ENCODE results near the gene INPP5D. TPM values are rescaled to one million over a fixed set of nuclear protein-coding genes. Genes with fewer than 3 reads are reported as not detected.

The INPP5D gene
- total RNA-seq, 1 experiment from 2014 or later = 12.7 TPM

GRCh38 chr2:233164967-233165366 is 104.8 kb downstream of the INPP5D start:
- no peak overlapping the region for H2BK15ac ChIP-seq (ENCODE audit: low read depth, low read length)
- TF ChIP-seq, protein P1, sequence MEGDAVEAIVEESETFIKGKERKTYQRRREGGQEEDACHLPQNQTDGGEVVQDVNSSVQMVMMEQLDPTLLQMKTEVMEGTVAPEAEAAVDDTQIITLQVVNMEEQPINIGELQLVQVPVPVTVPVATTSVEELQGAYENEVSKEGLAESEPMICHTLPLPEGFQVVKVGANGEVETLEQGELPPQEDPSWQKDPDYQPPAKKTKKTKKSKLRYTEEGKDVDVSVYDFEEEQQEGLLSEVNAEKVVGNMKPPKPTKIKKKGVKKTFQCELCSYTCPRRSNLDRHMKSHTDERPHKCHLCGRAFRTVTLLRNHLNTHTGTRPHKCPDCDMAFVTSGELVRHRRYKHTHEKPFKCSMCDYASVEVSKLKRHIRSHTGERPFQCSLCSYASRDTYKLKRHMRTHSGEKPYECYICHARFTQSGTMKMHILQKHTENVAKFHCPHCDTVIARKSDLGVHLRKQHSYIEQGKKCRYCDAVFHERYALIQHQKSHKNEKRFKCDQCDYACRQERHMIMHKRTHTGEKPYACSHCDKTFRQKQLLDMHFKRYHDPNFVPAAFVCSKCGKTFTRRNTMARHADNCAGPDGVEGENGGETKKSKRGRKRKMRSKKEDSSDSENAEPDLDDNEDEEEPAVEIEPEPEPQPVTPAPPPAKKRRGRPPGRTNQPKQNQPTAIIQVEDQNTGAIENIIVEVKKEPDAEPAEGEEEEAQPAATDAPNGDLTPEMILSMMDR (conservative IDR thresholded peaks at IDR 0.05) = no peak
- H4K20me1 ChIP-seq (ENCODE audit: control insufficient read depth, insufficient read depth, insufficient read length) = no peaks in the 10 kb centered on the region
- no peak overlapping the region for H3K4ac ChIP-seq (ENCODE audit: low read depth, low read length)
- H3K4me1 ChIP-seq (ENCODE audit: insufficient read depth, low read length) = peaks cover 3% of the 10 kb centered on the region; the same call in 1 of the 2 replicates
- no peak overlapping the region for H3K18ac ChIP-seq (ENCODE audit: insufficient read length, low read depth, low read length)
- no peak overlapping the region for H3K56ac ChIP-seq (ENCODE audit: insufficient read length, low read depth, low read length)
- H2BK20ac ChIP-seq (ENCODE audit: low read depth, low read length, poor library complexity, severe bottlenecking) = no peak overlapping the region
- Mint-ChIP-seq H3K4me3 (no peak overlapping the region), H3K36me3 (ENCODE audit: insufficient read depth in 1 of 3, low read depth in 3 of 3) (peaks cover 0 to 35% (median 3%) of the 10 kb centered on the region in 3 experiments; a peak in 4 of 7 replicates), H3K27ac (no peak overlapping the region), H3K27me3 (ENCODE audit: low read depth) (no peaks in the 10 kb centered on the region), H3K9me3 (no peaks in the 10 kb centered on the region), H3K4me1 (peaks cover 14 to 26% of the 10 kb centered on the region in 2 experiments)
- H3K23me2 ChIP-seq (ENCODE audit: insufficient read length, low read depth, low read length, poor library complexity, severe bottlenecking) = no peaks in the 10 kb centered on the region
- no peak overlapping the region for H4K8ac ChIP-seq (replicated peaks; ENCODE audit: insufficient read length, low read depth, low read length)
- H4K91ac ChIP-seq (ENCODE audit: insufficient read length, low read depth, low read length) = no peak overlapping the region
- no peak overlapping the region for H3K14ac ChIP-seq (ENCODE audit: insufficient read depth, low read length)
- H2AK5ac ChIP-seq (ENCODE audit: insufficient read length, low read length) = no peak overlapping the region
- no peak overlapping the region for H3K23ac ChIP-seq (ENCODE audit: insufficient read length, low read depth, low read length)
- H2BK12ac ChIP-seq (ENCODE audit: insufficient read length, low read depth, low read length) = no peak overlapping the region
- H3K27ac ChIP-seq (ENCODE audit: insufficient read length, low read depth, low read length) = no peak overlapping the region
- no peak overlapping the region for H3T11ph ChIP-seq (ENCODE audit: low read length)
- no CpG with 5 or more reads among the region's 4 CpGs for WGBS (ENCODE audit: extremely low coverage, insufficient read length, low lambda C conversion rate)
- no peaks in the 10 kb centered on the region for H3K79me2 ChIP-seq (ENCODE audit: insufficient read depth, low read length)
- no peak overlapping the region for H2BK5ac ChIP-seq (ENCODE audit: insufficient read length, low read length)
- no peak for DNase-seq
- no peak overlapping the region for H2AFZ ChIP-seq (ENCODE audit: low read length)
- no peaks in the 10 kb centered on the region for H3K79me1 ChIP-seq (ENCODE audit: insufficient read depth, low read depth, low read length, poor library complexity, severe bottlenecking)
- no peaks in the 10 kb centered on the region for H3K9me3 ChIP-seq (ENCODE audit: control insufficient read depth, low read depth, low read length)
- no peak overlapping the region for H2BK120ac ChIP-seq (ENCODE audit: low read depth, low read length, poor library complexity, severe bottlenecking)
- no peaks in the 10 kb centered on the region for H3K27me3 ChIP-seq (ENCODE audit: insufficient read depth, low read length)
- no peak overlapping the region for H4K5ac ChIP-seq (ENCODE audit: insufficient read length, low read depth, low read length)
- H3K4me2 ChIP-seq (ENCODE audit: insufficient read depth, insufficient read length, low read length) = no peak overlapping the region
- H3K9ac ChIP-seq (ENCODE audit: extremely low read depth, insufficient read length, low read length) = no peak overlapping the region
